HL-60 (cell line): Measurements from ENCODE around the gene FLYWCH1.

Experiments
- CTCF ChIP-seq: IDR thresholded peaks from one replicate; pipeline ENCODE4 v1.5.1; 2011; ENCODE audit warnings: low read length, control low read depth, inconsistent platforms; ENCODE audit not compliant: insufficient read depth
- POLR2AphosphoS5 ChIP-seq: IDR thresholded peaks from 2 replicates; pipeline ENCODE4 v1.6.1; 2012; ENCODE audit warnings: low read depth
- REST ChIP-seq: IDR thresholded peaks from 2 replicates; pipeline ENCODE4 v1.6.1; 2012; ENCODE audit warnings: low read depth; ENCODE audit not compliant: insufficient replicate concordance

GRCh38 chr16:3000540-3000939 is 88.8 kb downstream of the FLYWCH1 start:
- TF ChIP-seq POLR2AphosphoS5 (no peak), CTCF (no peak), REST (no peak)
